ENCODE results near the gene COMT.
"Not testable (repeated sequence)": the region's sequence is repeated elsewhere in the genome, so short reads cannot be mapped to it uniquely, and the experiment has no call there.

COMT gene

GRCh38 chr22:19900707-19901436, 40.7 kb upstream of the COMT start:
- Histone ChIP-seq H3K4me1 (ENCODE audit: control insufficient read depth, insufficient read depth, low read length) (peaks cover 24% of the 10 kb centered on the region), H3K36me3 (ENCODE audit: control insufficient read depth, insufficient read depth, low read length) (no peaks in the 10 kb centered on the region), H3K9me3 (ENCODE audit: control insufficient read depth, insufficient read depth, low read depth, low read length) (no peaks in the 10 kb centered on the region), H3K27me3 (ENCODE audit: control insufficient read depth, insufficient read depth, low read length) (no peaks in the 10 kb centered on the region; the same call in 1 of the 2 replicates), H3K27ac (ENCODE audit: low read depth, low read length) (no peak overlapping the region), H3K9ac (ENCODE audit: low read length) (no peak overlapping the region), H3K4me3 (ENCODE audit: low read depth, low read length) (no peak overlapping the region)

GRCh38 chr22:19901577-19902244, 39.9 kb upstream of the COMT start:
- no peaks in the 10 kb centered on the region; the same call in 1 of the 2 replicates for H3K27me3 ChIP-seq (ENCODE audit: control insufficient read depth, insufficient read depth, low read length)
- no peak overlapping the region for H3K9ac ChIP-seq (ENCODE audit: low read length)
- H3K27ac ChIP-seq (ENCODE audit: low read depth, low read length): no peak overlapping the region
- no peak overlapping the region for H3K4me3 ChIP-seq (ENCODE audit: low read depth, low read length)
- peaks cover 24% of the 10 kb centered on the region for H3K4me1 ChIP-seq (ENCODE audit: control insufficient read depth, insufficient read depth, low read length)
- no peaks in the 10 kb centered on the region for H3K36me3 ChIP-seq (ENCODE audit: control insufficient read depth, insufficient read depth, low read length)
- H3K9me3 ChIP-seq (ENCODE audit: control insufficient read depth, insufficient read depth, low read depth, low read length): no peaks in the 10 kb centered on the region

GRCh38 chr22:19902245-19902715, 39.3 kb upstream of the COMT start:
- no peak overlapping the region for H3K4me3 ChIP-seq (ENCODE audit: low read depth, low read length)
- H3K4me1 ChIP-seq (ENCODE audit: control insufficient read depth, insufficient read depth, low read length): peaks cover 24% of the 10 kb centered on the region
- no peaks in the 10 kb centered on the region; the same call in 1 of the 2 replicates for H3K27me3 ChIP-seq (ENCODE audit: control insufficient read depth, insufficient read depth, low read length)
- H3K9ac ChIP-seq (ENCODE audit: low read length): no peak overlapping the region
- H3K36me3 ChIP-seq (ENCODE audit: control insufficient read depth, insufficient read depth, low read length): no peaks in the 10 kb centered on the region
- H3K27ac ChIP-seq (ENCODE audit: low read depth, low read length): no peak overlapping the region
- no peaks in the 10 kb centered on the region for H3K9me3 ChIP-seq (ENCODE audit: control insufficient read depth, insufficient read depth, low read depth, low read length)

- no peak overlapping the region for H3K27ac ChIP-seq (ENCODE audit: low read depth, low read length)
- no peak overlapping the region for H3K4me3 ChIP-seq (ENCODE audit: low read depth, low read length)
- H3K4me1 ChIP-seq (ENCODE audit: control insufficient read depth, insufficient read depth, low read length): peaks cover 24% of the 10 kb centered on the region
Observed at GRCh38 chr22:19903031-19903430, 38.5 kb upstream of the COMT start.

GRCh38 chr22:19903513-19903912, 38.1 kb upstream of the COMT start:
- peaks cover 24% of the 10 kb centered on the region for H3K4me1 ChIP-seq (ENCODE audit: control insufficient read depth, insufficient read depth, low read length)
- no peaks in the 10 kb centered on the region for H3K9me3 ChIP-seq (ENCODE audit: control insufficient read depth, insufficient read depth, low read depth, low read length)
- H3K4me3 ChIP-seq (ENCODE audit: low read depth, low read length): no peak overlapping the region
- no peaks in the 10 kb centered on the region; the same call in 1 of the 2 replicates for H3K27me3 ChIP-seq (ENCODE audit: control insufficient read depth, insufficient read depth, low read length)
- H3K9ac ChIP-seq (ENCODE audit: low read length): no peak overlapping the region
- H3K36me3 ChIP-seq (ENCODE audit: control insufficient read depth, insufficient read depth, low read length): no peaks in the 10 kb centered on the region
- no peak overlapping the region for H3K27ac ChIP-seq (ENCODE audit: low read depth, low read length)

More at GRCh38 chr22:19903031-19903430, 38.5 kb upstream of the COMT start:
- no peak overlapping the region for H3K9ac ChIP-seq (ENCODE audit: low read length)
- no peaks in the 10 kb centered on the region; the same call in 1 of the 2 replicates for H3K27me3 ChIP-seq (ENCODE audit: control insufficient read depth, insufficient read depth, low read length)
- H3K36me3 ChIP-seq (ENCODE audit: control insufficient read depth, insufficient read depth, low read length): no peaks in the 10 kb centered on the region
- H3K9me3 ChIP-seq (ENCODE audit: control insufficient read depth, insufficient read depth, low read depth, low read length): no peaks in the 10 kb centered on the region

GRCh38 chr22:19904174-19904856, 37.3 kb upstream of the COMT start:
- Histone ChIP-seq H3K4me3 (ENCODE audit: low read depth, low read length) (no peak overlapping the region), H3K27me3 (ENCODE audit: control insufficient read depth, insufficient read depth, low read length) (no peaks in the 10 kb centered on the region; the same call in 1 of the 2 replicates), H3K9ac (ENCODE audit: low read length) (no peak overlapping the region), H3K27ac (ENCODE audit: low read depth, low read length) (no peak overlapping the region), H3K36me3 (ENCODE audit: control insufficient read depth, insufficient read depth, low read length) (no peaks in the 10 kb centered on the region), H3K9me3 (ENCODE audit: control insufficient read depth, insufficient read depth, low read depth, low read length) (no peaks in the 10 kb centered on the region), H3K4me1 (ENCODE audit: control insufficient read depth, insufficient read depth, low read length) (peaks cover 24% of the 10 kb centered on the region)

GRCh38 chr22:19904935-19905334, 36.6 kb upstream of the COMT start:
- H3K27me3 ChIP-seq (ENCODE audit: control insufficient read depth, insufficient read depth, low read length): no peaks in the 10 kb centered on the region; the same call in 1 of the 2 replicates
- no peaks in the 10 kb centered on the region for H3K9me3 ChIP-seq (ENCODE audit: control insufficient read depth, insufficient read depth, low read depth, low read length)
- peaks cover 24% of the 10 kb centered on the region for H3K4me1 ChIP-seq (ENCODE audit: control insufficient read depth, insufficient read depth, low read length)
- H3K36me3 ChIP-seq (ENCODE audit: control insufficient read depth, insufficient read depth, low read length): no peaks in the 10 kb centered on the region
- H3K9ac ChIP-seq (ENCODE audit: low read length): no peak overlapping the region
- H3K4me3 ChIP-seq (ENCODE audit: low read depth, low read length): no peak overlapping the region
- no peak overlapping the region for H3K27ac ChIP-seq (ENCODE audit: low read depth, low read length)

GRCh38 chr22:19905347-19906276, 36.0 kb upstream of the COMT start:
- H3K27me3 ChIP-seq (ENCODE audit: control insufficient read depth, insufficient read depth, low read length): no peaks in the 10 kb centered on the region; the same call in 1 of the 2 replicates
- H3K9me3 ChIP-seq (ENCODE audit: control insufficient read depth, insufficient read depth, low read depth, low read length): no peaks in the 10 kb centered on the region
- H3K4me3 ChIP-seq (ENCODE audit: low read depth, low read length): no peak overlapping the region
- peaks cover 24% of the 10 kb centered on the region for H3K4me1 ChIP-seq (ENCODE audit: control insufficient read depth, insufficient read depth, low read length)
- H3K9ac ChIP-seq (ENCODE audit: low read length): no peak overlapping the region
- no peaks in the 10 kb centered on the region for H3K36me3 ChIP-seq (ENCODE audit: control insufficient read depth, insufficient read depth, low read length)
- H3K27ac ChIP-seq (ENCODE audit: low read depth, low read length): no peak overlapping the region

- not testable (repeated sequence) for H3K36me3 ChIP-seq (ENCODE audit: control insufficient read depth, insufficient read depth, low read length); H3K4me3 ChIP-seq (ENCODE audit: low read depth, low read length); H3K9ac ChIP-seq (ENCODE audit: low read length); H3K9me3 ChIP-seq (ENCODE audit: control insufficient read depth, insufficient read depth, low read depth, low read length); H3K27ac ChIP-seq (ENCODE audit: low read depth, low read length); H3K27me3 ChIP-seq (ENCODE audit: control insufficient read depth, insufficient read depth, low read length)
- H3K4me1 ChIP-seq (ENCODE audit: control insufficient read depth, insufficient read depth, low read length): peaks cover 24% of the 10 kb centered on the region
Observed at GRCh38 chr22:19906864-19907263, 34.7 kb upstream of the COMT start.

GRCh38 chr22:19907902-19908301, 33.7 kb upstream of the COMT start:
- peaks cover 15% of the 10 kb centered on the region for H3K4me1 ChIP-seq (ENCODE audit: control insufficient read depth, insufficient read depth, low read length)
- not testable (repeated sequence) for H3K36me3 ChIP-seq (ENCODE audit: control insufficient read depth, insufficient read depth, low read length); H3K27ac ChIP-seq (ENCODE audit: low read depth, low read length); H3K4me3 ChIP-seq (ENCODE audit: low read depth, low read length); H3K9ac ChIP-seq (ENCODE audit: low read length); H3K27me3 ChIP-seq (ENCODE audit: control insufficient read depth, insufficient read depth, low read length); H3K9me3 ChIP-seq (ENCODE audit: control insufficient read depth, insufficient read depth, low read depth, low read length)

Measured in HUES6 (cell line).